Left lung (tissue), 14 donors: Measurements from ENCODE around the gene PSG6. TPM values are rescaled to one million over a fixed set of nuclear protein-coding genes. Genes with fewer than 3 reads are reported as not detected.
"Not testable (repeated sequence)": the region's sequence is repeated elsewhere in the genome, so short reads cannot be mapped to it uniquely, and the experiment has no call there.

Source experiments
- ATAC-seq: fragments of 200-7000 bp; cut with Tn5 transposase; one replicate; pipeline ENCODE4 v1.9.1; 2020; ENCODE audit warnings: moderate library complexity
- DNase-seq, 4 donors: peaks; one replicate each; pipeline ENCODE4 v3.0.0-alpha.2; 2013 to 2020
- H3K27ac ChIP-seq, 2 donors: fragments of 200-600 bp; sonication (generic) in 1 of 2; one replicate each; pipeline versions ENCODE4 v1.5.0 to v1.8.0; 2020 to 2021
- H3K27me3 ChIP-seq, 2 donors: fragments of 200-600 bp; sonication (generic) in 1 of 2; one replicate each; pipeline versions ENCODE4 v1.5.0 to v1.8.0; 2020 to 2021
- H3K36me3 ChIP-seq, 2 donors: fragments of 200-600 bp; sonication (generic) in 1 of 2; one replicate each; pipeline versions ENCODE4 v1.5.0 to v1.8.0; 2020 to 2021
- H3K4me1 ChIP-seq, 2 donors: fragments of 200-600 bp; one replicate each; pipeline ENCODE4 v1.8.0; 2021
- H3K4me3 ChIP-seq, 2 donors: fragments of 200-600 bp; sonication (generic) in 1 of 2; one replicate each; pipeline versions ENCODE4 v1.5.0 to v1.8.0; 2020 to 2021; ENCODE audit warnings: mild to moderate bottlenecking in 1 of 2
- H3K9me3 ChIP-seq, 2 donors: fragments of 200-600 bp; sonication (generic) in 1 of 2; one replicate each; pipeline versions ENCODE4 v1.5.0 to v1.8.0; 2020 to 2021
- intact Hi-C, 2 donors: fragments of 100-400 bp; cut with DNase I; formaldehyde crosslinking; loops; one replicate each; pipeline versions ENCODE4 v1.11.2 to v1.14.2; 2022
- long read RNA-seq, 12 donors: library from polyadenylated mRNA in 2 of 12; unstranded in 2 of 12; transcript quantifications; one replicate each; pipeline ENCODE4 v2.0.0 and lab custom pipeline, GENCODE V29; 2019 to 2026
- polyA plus RNA-seq, 6 donors: library from polyadenylated mRNA; unstranded; fragments of 120-200 nt; gene quantifications; one replicate each; pipeline ENCODE4 v1.2.1, GENCODE V29; 2013; ENCODE audit not compliant: insufficient read length in 6 of 6
- total RNA-seq, 2 donors: library from RNA; stranded (reverse); fragmentation: NEBNext Ultra II Directional; extraction: Animal tissue kit (Norgen Biotek cat#: 25700); gene quantifications; one replicate each; pipeline ENCODE4 v1.2.1, GENCODE V29; 2021
- TF ChIP-seq, protein P1 (sequence below), 2 donors: fragments of 200-600 bp; sonication (generic) in 1 of 2; IDR thresholded peaks; one replicate each; pipeline versions ENCODE4 v1.5.0 to v1.8.0; 2021; ENCODE audit warnings: antibody characterized with exemption in 2 of 2
- donor health status: DM: no; HTN: yes; CAD: no.
- donor health status: DM: no; HTN: no; CAD: no.

Gene PSG6
- not detected for total RNA-seq
- polyA plus RNA-seq = under 1 TPM in 1 of 6 donors, not detected in 5; 0.21 TPM
- long read RNA-seq, donor 1 = 0 reads
- long read RNA-seq, donor 2 = 0 reads
- long read RNA-seq, donor 3 = 0 reads
- long read RNA-seq, donor 4 = 0 reads
- long read RNA-seq, donor 5 = 0 reads
- long read RNA-seq, donor 6 = 0 reads
- long read RNA-seq, donor 7 = 0 reads
- long read RNA-seq, donor 8 = 0 reads
- long read RNA-seq, donor 9 = 0 reads
- long read RNA-seq, donor 10 = 0 reads
- long read RNA-seq, donor 11 = 0 reads
- long read RNA-seq, donor 12 = 0 reads

GRCh38 chr19:42917634-42918033, at the start of gene PSG6:
PSG6 (minus strand) TSS chr19:42917894; CDS start chr19:42917792, 102 bp downstream.
- intact Hi-C loops, H3K36me3 ChIP-seq, H3K9me3 ChIP-seq, ATAC-seq, H3K4me1 ChIP-seq, H3K4me3 ChIP-seq, DNase-seq, H3K27ac ChIP-seq, H3K27me3 ChIP-seq: not testable (repeated sequence)

- intact Hi-C loops = no loop called here
Measured at GRCh38 chr19:42965176-42965575, 47.5 kb upstream of the PSG6 start.

GRCh38 chr19:42961119-42961518, 43.4 kb upstream of the PSG6 start:
- TF ChIP-seq, protein P1, sequence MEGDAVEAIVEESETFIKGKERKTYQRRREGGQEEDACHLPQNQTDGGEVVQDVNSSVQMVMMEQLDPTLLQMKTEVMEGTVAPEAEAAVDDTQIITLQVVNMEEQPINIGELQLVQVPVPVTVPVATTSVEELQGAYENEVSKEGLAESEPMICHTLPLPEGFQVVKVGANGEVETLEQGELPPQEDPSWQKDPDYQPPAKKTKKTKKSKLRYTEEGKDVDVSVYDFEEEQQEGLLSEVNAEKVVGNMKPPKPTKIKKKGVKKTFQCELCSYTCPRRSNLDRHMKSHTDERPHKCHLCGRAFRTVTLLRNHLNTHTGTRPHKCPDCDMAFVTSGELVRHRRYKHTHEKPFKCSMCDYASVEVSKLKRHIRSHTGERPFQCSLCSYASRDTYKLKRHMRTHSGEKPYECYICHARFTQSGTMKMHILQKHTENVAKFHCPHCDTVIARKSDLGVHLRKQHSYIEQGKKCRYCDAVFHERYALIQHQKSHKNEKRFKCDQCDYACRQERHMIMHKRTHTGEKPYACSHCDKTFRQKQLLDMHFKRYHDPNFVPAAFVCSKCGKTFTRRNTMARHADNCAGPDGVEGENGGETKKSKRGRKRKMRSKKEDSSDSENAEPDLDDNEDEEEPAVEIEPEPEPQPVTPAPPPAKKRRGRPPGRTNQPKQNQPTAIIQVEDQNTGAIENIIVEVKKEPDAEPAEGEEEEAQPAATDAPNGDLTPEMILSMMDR (IDR thresholded peaks at IDR 0.05) = no peak
- ATAC-seq = no peak
- no peaks in the 10 kb centered on the region for H3K4me1 ChIP-seq
- no peaks in the 10 kb centered on the region for H3K9me3 ChIP-seq
- intact Hi-C loops = no loop called here
- no peak for DNase-seq
- no peaks in the 10 kb centered on the region for H3K36me3 ChIP-seq
- no peak overlapping the region for H3K4me3 ChIP-seq
- H3K27ac ChIP-seq = no peak overlapping the region
- H3K27me3 ChIP-seq = peaks cover 0 to 4% of the 10 kb centered on the region in 2 donors

More at GRCh38 chr19:42965176-42965575, 47.5 kb upstream of the PSG6 start:
- H3K36me3 ChIP-seq = no peaks in the 10 kb centered on the region
- ATAC-seq = no peak
- no peaks in the 10 kb centered on the region for H3K4me1 ChIP-seq
- H3K4me3 ChIP-seq = no peak overlapping the region
- H3K27me3 ChIP-seq = peaks cover 0 to 13% of the 10 kb centered on the region in 2 donors
- H3K27ac ChIP-seq = no peak overlapping the region
- TF ChIP-seq, protein P1 (IDR thresholded peaks at IDR 0.05) = no peak
- no peaks in the 10 kb centered on the region for H3K9me3 ChIP-seq
- DNase-seq = no peak

- H3K36me3 ChIP-seq, H3K4me1 ChIP-seq, H3K27me3 ChIP-seq, intact Hi-C loops, ATAC-seq, H3K9me3 ChIP-seq, DNase-seq, H3K27ac ChIP-seq, H3K4me3 ChIP-seq: not testable (repeated sequence)
Measured at GRCh38 chr19:42952126-42952525, 34.4 kb upstream of the PSG6 start.

DNA sequence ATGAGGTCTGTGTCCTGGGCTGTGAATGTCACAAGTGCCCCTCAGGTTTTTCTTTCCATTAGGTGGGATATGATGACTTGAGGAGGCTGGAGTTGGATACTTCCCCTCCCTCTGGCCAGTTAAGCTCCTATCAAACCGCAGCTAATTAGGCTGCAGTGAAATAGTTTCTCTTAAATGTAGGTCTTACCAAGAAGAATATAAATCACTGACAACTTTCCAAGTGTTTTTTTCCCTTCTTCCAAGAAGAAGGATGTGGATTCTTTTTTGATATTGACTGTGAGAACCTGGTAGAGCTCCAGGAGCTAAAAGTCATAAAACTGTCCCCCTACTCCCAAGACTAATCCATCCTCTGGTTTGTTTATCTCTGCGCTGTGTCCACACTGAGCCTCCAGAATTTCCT, 33.8 kb upstream of the PSG6 start:
- intact Hi-C loops, H3K27ac ChIP-seq, H3K9me3 ChIP-seq, ATAC-seq, H3K36me3 ChIP-seq, H3K4me1 ChIP-seq, H3K27me3 ChIP-seq, DNase-seq, H3K4me3 ChIP-seq: not testable (repeated sequence)

DNA sequence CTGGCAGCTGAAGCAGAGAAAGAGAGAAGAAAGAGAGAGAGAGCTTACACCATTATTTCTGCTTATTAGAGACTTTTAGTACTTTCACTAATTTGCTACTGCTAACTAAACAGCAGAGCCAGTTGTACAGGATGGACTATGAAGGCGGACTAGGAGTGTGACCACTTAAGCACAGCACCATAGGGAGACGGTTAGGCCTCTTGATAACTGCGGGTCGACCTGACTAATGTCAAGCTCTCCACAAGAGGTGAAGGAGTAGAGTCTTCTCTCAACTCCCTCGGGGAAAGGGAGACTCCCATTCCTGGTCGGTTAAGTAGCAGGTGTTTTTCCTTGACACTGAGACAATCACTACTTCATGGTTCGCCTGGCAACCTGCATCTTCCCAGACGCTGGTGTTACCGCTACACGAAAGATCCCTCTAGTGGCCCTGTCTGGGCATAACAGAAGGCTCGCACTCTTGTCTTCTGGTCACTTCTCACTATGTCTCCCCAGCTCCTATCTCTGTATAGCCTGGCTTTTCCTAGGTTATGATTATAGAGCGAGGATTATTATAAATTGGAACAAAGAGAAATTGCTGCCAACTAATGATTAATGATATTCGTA, 24.6 kb upstream of the PSG6 start:
- TF ChIP-seq, protein P1 (IDR thresholded peaks at IDR 0.05) = peak in 1 of 2 donors; percentile 20

GRCh38 chr19:42937107-42937506, 19.4 kb upstream of the PSG6 start, which contains the start of gene PSG7:
PSG7 (minus strand) TSS chr19:42937207; CDS start chr19:42937076, 131 bp downstream.
- intact Hi-C loops, DNase-seq: not testable (repeated sequence)

More for the DNA sequence above, 24.6 kb upstream of the PSG6 start:
- H3K27me3 ChIP-seq = peaks cover 0 to 14% of the 10 kb centered on the region in 2 donors
- H3K27ac ChIP-seq = no peak overlapping the region
- H3K9me3 ChIP-seq = no peaks in the 10 kb centered on the region
- ATAC-seq (no peak), DNase-seq (no peak)
- H3K4me3 ChIP-seq = no peak overlapping the region
- no peaks in the 10 kb centered on the region for H3K36me3 ChIP-seq
- no peaks in the 10 kb centered on the region for H3K4me1 ChIP-seq
- intact Hi-C loops = no loop called here

DNA sequence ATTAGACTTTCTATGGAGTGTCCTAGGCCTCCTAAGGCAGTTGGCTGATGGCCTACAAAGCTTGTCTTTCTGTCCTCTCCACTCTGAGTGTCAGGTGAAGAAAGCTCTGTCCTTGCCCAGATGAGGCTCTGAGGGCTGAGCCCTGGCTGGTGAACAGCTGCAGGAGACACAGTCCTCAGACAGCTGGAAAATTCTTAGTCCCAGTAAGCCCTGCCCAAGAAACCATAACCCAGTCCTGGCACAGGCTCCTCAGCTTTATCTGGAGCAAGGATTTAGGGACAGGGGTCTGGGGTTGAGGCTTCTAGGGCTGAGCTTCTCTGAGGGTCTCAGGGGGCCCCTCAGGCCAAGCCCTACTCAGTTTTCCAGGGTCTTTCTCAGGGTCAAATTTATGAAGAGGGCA, 17.0 kb upstream of the PSG6 start:
- H3K4me1 ChIP-seq, DNase-seq, H3K27ac ChIP-seq, H3K9me3 ChIP-seq, ATAC-seq, H3K27me3 ChIP-seq, intact Hi-C loops, H3K4me3 ChIP-seq, H3K36me3 ChIP-seq: not testable (repeated sequence)

More at GRCh38 chr19:42937107-42937506, 19.4 kb upstream of the PSG6 start, which contains the start of gene PSG7:
- H3K4me3 ChIP-seq, H3K27ac ChIP-seq, H3K9me3 ChIP-seq, H3K36me3 ChIP-seq, H3K27me3 ChIP-seq, ATAC-seq, H3K4me1 ChIP-seq: not testable (repeated sequence)

GRCh38 chr19:42934183-42934582, 16.5 kb upstream of the PSG6 start:
- H3K36me3 ChIP-seq, H3K27ac ChIP-seq, H3K27me3 ChIP-seq, H3K4me1 ChIP-seq, ATAC-seq, intact Hi-C loops, DNase-seq, H3K9me3 ChIP-seq, H3K4me3 ChIP-seq: not testable (repeated sequence)

GRCh38 chr19:42933412-42933811, 15.7 kb upstream of the PSG6 start:
- H3K27ac ChIP-seq, H3K36me3 ChIP-seq, intact Hi-C loops, ATAC-seq, H3K4me1 ChIP-seq, H3K9me3 ChIP-seq, H3K27me3 ChIP-seq, H3K4me3 ChIP-seq, DNase-seq: not testable (repeated sequence)
